GM12878 (cell line): ENCODE data around the gene ZXDC. TPM values are rescaled to one million over a fixed set of nuclear protein-coding genes. Genes with fewer than 3 reads are reported as not detected.

Experiments
- CUX1 ChIP-seq: IDR thresholded peaks from 2 replicates; pipeline ENCODE4 v1.6.1; 2012; ENCODE audit warnings: improper control_type of control experiment, low read depth, low read length; ENCODE audit not compliant: insufficient replicate concordance
- FOXM1 ChIP-seq: IDR thresholded peaks from 2 replicates; pipeline ENCODE4 v1.6.1; 2012; ENCODE audit warnings: low read depth, mild to moderate bottlenecking, inconsistent platforms, low read length, moderate library complexity
- GABPA ChIP-seq: IDR thresholded peaks from 2 replicates; pipeline ENCODE4 v1.6.1; 2014; ENCODE audit warnings: antibody characterized with exemption, low read depth, mild to moderate bottlenecking, inconsistent platforms
- JUNB ChIP-seq: IDR thresholded peaks from 2 replicates; pipeline ENCODE4 v1.6.1; 2016; ENCODE audit warnings: antibody characterized with exemption, mild to moderate bottlenecking
- PBX3 ChIP-seq: IDR thresholded peaks from 2 replicates; pipeline ENCODE4 v1.6.1; 2011; ENCODE audit warnings: mild to moderate bottlenecking, low read depth, low read length, moderate library complexity; ENCODE audit not compliant: insufficient replicate concordance
- PKNOX1 ChIP-seq: fragments of 450-650 bp; IDR thresholded peaks from 2 replicates; pipeline ENCODE4 v1.6.1; 2016; ENCODE audit warnings: mild to moderate bottlenecking
- RAD51 ChIP-seq: fragments of 450-650 bp; IDR thresholded peaks from 2 replicates; pipeline ENCODE4 v1.6.1; 2016; ENCODE audit warnings: moderate library complexity, mild to moderate bottlenecking, inconsistent platforms
- SMAD1 ChIP-seq: fragments of 450-650 bp; IDR thresholded peaks from 2 replicates; pipeline ENCODE4 v1.6.1; 2018; ENCODE audit warnings: mild to moderate bottlenecking, low read depth; ENCODE audit not compliant: partially characterized antibody
- polyA plus RNA-seq, 11 experiments: library from polyadenylated mRNA; depleted of rRNA in 4 of 11; unstranded in 6 of 11; stranded (reverse) in 5 of 11; fragments of >200 nt; fragmentation: Nextera tagmentation in 4 of 11; fragmentation: Illumina TruSeq in 1 of 11; extraction: Ambion mirVana in 4 of 11; extraction: Trizol in 1 of 11; gene quantifications; 1 replicate in 1 of 11; 2 replicates in 10 of 11; pipeline versions ENCODE4 v1.2.1 to v1.2.3, GENCODE V29; 2011 to 2016; ENCODE audit warnings: inconsistent platforms in 2 of 11, missing spikeins in 2 of 11, low read depth in 1 of 11
- total RNA-seq, 4 experiments: library from RNA; depleted of rRNA in 3 of 4; stranded (reverse); fragments of >200 nt in 3 of 4; fragmentation: Illumina TruSeq in 1 of 4; extraction: Trizol in 1 of 4; gene quantifications; 2 replicates each; pipeline versions ENCODE4 v1.2.1 to v1.2.3, GENCODE V29; 2013 to 2021

ZXDC gene
- total and polyA plus RNA-seq, 10 of the 15 experiments (the other 5 are each of a cell fraction or from before 2014, with no cell fraction given) = 0.72 to 15.3 (median 8.5) TPM

GRCh38 chr3:126501054-126501453 lies 25.4 kb upstream of the ZXDC start (continued):
- TF ChIP-seq CUX1 = no peak
- no peak for TF ChIP-seq GABPA
- no peak for TF ChIP-seq RAD51
- TF ChIP-seq FOXM1 = no peak
- TF ChIP-seq JUNB = no peak
- TF ChIP-seq PKNOX1 = no peak
- TF ChIP-seq SMAD1 = no peak
- TF ChIP-seq PBX3 = no peak
- TF ChIP-seq, all 136 proteins: peak for 0
